ENCODE results near the gene ADCY1.

Gene ADCY1

GRCh38 chr7:45683556-45684148 lies 109.5 kb downstream of the ADCY1 start:
- DNase-seq (ENCODE audit: low read depth, low spot score): no peak
- H3K4me3 ChIP-seq (ENCODE audit: low read length): no peak overlapping the region

- DNase-seq (ENCODE audit: low read depth, low spot score): no peak
- H3K4me3 ChIP-seq (ENCODE audit: low read length): no peak overlapping the region
Measured at GRCh38 chr7:45684910-45685618, 110.9 kb downstream of the ADCY1 start.

GRCh38 chr7:45685619-45686240 lies 111.6 kb downstream of the ADCY1 start:
- no peak for DNase-seq (ENCODE audit: low read depth, low spot score)

GRCh38 chr7:45686441-45687184 lies 112.4 kb downstream of the ADCY1 start:
- H3K4me3 ChIP-seq (ENCODE audit: low read length): no peak overlapping the region
- no peak for DNase-seq (ENCODE audit: low read depth, low spot score)

More at GRCh38 chr7:45685619-45686240, 111.6 kb downstream of the ADCY1 start:
- no peak overlapping the region for H3K4me3 ChIP-seq (ENCODE audit: low read length)

GRCh38 chr7:45687185-45687560 lies 113.0 kb downstream of the ADCY1 start:
- DNase-seq (ENCODE audit: low read depth, low spot score): no peak
- no peak overlapping the region for H3K4me3 ChIP-seq (ENCODE audit: low read length)

- no peak overlapping the region for H3K4me3 ChIP-seq (ENCODE audit: low read length)
- no peak for DNase-seq (ENCODE audit: low read depth, low spot score)
Measured at GRCh38 chr7:45687721-45688120, 113.6 kb downstream of the ADCY1 start.

- no peak overlapping the region for H3K4me3 ChIP-seq (ENCODE audit: low read length)
- DNase-seq (ENCODE audit: low read depth, low spot score): no peak
Measured at GRCh38 chr7:45688382-45688781, 114.2 kb downstream of the ADCY1 start.

GRCh38 chr7:45689011-45689796 lies 115.0 kb downstream of the ADCY1 start:
- H3K4me3 ChIP-seq (ENCODE audit: low read length): no peak overlapping the region
- no peak for DNase-seq (ENCODE audit: low read depth, low spot score)

GRCh38 chr7:45689797-45690761 lies 115.9 kb downstream of the ADCY1 start:
- H3K4me3 ChIP-seq (ENCODE audit: low read length): no peak overlapping the region
- no peak for DNase-seq (ENCODE audit: low read depth, low spot score)

GRCh38 chr7:45690762-45691150 lies 116.6 kb downstream of the ADCY1 start:
- DNase-seq (ENCODE audit: low read depth, low spot score): no peak
- no peak overlapping the region for H3K4me3 ChIP-seq (ENCODE audit: low read length)

- H3K4me3 ChIP-seq (ENCODE audit: low read length): no peak overlapping the region
- DNase-seq (ENCODE audit: low read depth, low spot score): no peak
Measured at GRCh38 chr7:45691155-45691656, 117.0 kb downstream of the ADCY1 start.

- DNase-seq (ENCODE audit: low read depth, low spot score): no peak
- no peak overlapping the region for H3K4me3 ChIP-seq (ENCODE audit: low read length)
Measured at GRCh38 chr7:45692031-45692430, 117.9 kb downstream of the ADCY1 start.

GRCh38 chr7:45695249-45695995 lies 121.3 kb downstream of the ADCY1 start:
- no peak for DNase-seq (ENCODE audit: low read depth, low spot score)
- H3K4me3 ChIP-seq (ENCODE audit: low read length): no peak overlapping the region

GRCh38 chr7:45696476-45696875 lies 122.3 kb downstream of the ADCY1 start:
- DNase-seq (ENCODE audit: low read depth, low spot score): no peak
- no peak overlapping the region for H3K4me3 ChIP-seq (ENCODE audit: low read length)

- DNase-seq (ENCODE audit: low read depth, low spot score): no peak
- H3K4me3 ChIP-seq (ENCODE audit: low read length): no peak overlapping the region
Measured at GRCh38 chr7:45697576-45698136, 123.5 kb downstream of the ADCY1 start.

GRCh38 chr7:45698303-45699014 lies 124.3 kb downstream of the ADCY1 start:
- no peak for DNase-seq (ENCODE audit: low read depth, low spot score)

GRCh38 chr7:45699015-45699309 lies 124.8 kb downstream of the ADCY1 start:
- no peak for DNase-seq (ENCODE audit: low read depth, low spot score)
- no peak overlapping the region for H3K4me3 ChIP-seq (ENCODE audit: low read length)

More at GRCh38 chr7:45698303-45699014, 124.3 kb downstream of the ADCY1 start:
- H3K4me3 ChIP-seq (ENCODE audit: low read length): no peak overlapping the region
